Measurements from ENCODE around the gene EDDM3A.
A peak's percentile ranks its signal among the peaks of the same experiment; 100 is the strongest.
"Not testable (repeated sequence)": the region's sequence is repeated elsewhere in the genome, so short reads cannot be mapped to it uniquely, and the experiment has no call there.

The EDDM3A gene, protein sequence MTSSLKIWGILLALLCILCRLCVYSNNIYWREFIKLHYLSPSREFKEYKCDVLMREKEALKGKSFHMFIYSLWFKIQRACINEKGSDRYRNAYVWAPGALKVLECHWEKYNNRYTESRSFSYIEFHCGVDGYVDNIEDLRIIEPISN

DNA sequence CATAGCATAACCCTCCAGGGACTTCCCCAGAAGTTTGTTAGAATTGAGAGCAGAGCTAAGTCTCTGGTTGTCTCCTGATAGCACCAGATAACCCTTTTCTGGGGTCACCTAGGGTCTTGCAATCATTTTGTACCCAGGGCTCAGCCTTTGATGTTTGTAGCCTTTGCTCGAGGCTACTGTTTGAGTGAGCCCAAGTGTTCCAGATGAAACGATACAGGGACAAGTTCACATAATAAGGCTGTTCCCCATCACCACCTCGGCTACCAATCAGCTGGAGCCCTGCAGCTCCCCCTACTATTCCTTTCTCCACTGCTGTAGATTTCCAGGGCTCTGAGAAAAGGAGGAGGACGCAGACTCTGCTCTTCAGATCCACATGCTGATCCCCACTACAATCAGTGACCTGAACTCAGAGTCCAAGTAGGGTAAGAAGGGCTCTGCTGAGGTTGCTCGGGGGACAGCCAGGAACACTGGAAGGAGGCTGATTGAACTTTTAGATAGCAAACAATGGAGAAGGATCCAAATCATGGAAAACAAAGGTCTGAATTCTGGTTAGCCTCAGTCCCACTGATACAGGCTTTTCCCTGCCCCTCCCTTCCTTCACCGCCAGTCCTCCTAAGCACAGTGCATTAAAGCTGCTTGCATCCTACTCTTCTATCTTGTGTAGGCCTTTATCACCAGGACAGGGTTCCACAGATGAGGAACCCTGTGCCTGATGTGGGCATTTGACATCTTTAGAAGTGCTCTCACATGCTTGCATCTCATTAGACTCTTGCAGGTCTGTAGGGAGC, at the start of gene EDDM3A:
Gene EDDM3A (plus strand): TSS at position 317 of the 788 bp plus-strand sequence. CDS start 1,694 bp downstream, outside the sequence.
- no peak for DNase-seq

DNA sequence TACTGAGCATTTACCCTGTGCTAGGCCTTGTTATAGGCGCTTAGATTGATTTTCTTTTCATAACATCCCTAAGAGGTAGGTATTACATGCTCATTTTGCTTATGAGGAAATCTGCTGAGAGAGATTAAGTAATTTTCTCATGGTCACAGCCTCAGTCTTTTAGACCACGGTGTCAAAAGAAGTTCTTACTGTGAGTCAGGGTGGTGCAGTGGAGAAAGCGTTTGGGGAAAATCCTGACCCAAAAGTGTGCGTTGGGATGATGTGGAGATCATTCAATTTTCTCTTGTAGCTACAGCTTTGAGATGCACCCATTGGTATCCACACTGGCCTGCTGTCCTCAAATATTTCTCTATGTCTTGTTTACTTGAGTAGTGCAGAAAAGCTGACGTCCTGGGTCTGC, 48.9 kb upstream of the EDDM3A start:
- DNase-seq = no peak

DNA sequence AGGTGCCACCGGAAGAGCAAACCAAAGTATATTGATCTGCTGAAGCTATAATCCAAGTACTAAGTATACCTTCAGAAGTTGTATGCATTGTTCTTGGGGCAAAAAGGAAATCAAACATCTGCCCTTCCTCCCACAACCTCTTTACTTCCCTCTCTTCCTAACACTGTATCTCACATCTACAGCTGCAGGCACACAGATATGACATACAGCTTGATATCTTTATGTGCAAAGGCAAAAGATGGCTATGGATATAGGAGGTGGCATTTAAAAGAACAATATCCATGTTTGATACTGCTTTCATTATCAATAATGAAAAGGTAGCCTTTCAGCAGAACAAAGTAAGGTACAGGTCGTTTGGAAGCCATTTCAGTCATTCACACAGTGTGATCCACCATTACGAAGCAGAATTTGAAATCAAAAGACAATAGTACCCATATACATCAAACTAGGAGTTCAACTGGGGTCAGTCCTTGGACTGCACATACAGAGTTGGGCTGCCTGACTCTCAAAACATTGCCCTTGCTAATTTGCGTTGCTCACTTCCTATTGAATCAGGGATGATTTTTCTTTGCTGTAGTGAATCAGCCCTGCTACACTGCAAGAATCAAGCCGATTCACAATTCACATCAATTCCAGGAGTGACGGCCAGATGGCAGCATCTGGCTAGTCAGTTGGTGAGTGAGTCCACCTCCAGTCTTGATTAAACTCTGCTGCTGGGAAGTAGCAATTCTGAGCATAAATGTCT, 48.2 kb upstream of the EDDM3A start:
- DNase-seq = peak; percentile 67

DNA sequence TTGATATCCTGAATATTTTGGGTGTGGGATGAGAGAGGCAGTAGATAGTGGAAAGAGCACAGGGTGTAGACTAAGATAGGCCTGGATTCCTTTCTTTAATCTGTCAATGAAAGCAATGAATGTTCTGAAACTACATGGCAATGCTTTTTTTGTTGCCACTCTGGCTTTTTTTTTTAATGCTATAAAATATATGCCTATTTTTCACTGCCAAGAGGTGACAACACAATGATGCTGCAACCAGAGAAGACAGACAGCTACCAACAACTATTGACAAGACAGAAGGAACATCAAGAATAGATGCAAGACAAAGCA, 47.7 kb upstream of the EDDM3A start:
- no peak for DNase-seq

DNA sequence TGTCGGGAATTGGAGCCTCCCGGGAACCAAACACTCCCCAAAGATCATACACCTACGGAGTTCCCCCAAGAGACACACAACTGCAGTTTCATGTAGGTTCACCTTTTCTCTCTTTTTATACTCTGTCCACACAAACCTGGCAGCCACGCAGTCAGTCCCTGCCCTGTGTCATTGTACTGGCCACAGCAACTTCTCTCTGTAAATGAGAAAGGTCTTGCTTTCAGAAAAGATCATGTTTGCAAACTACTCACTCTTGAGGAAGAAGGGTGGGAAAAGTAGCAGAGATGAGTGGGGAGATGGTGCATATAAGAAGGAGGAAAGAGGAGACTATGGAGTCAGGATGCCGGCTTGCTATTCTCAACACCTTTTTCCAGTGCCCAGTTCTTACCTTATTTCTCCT, 46.8 kb upstream of the EDDM3A start:
- DNase-seq = no peak

DNA sequence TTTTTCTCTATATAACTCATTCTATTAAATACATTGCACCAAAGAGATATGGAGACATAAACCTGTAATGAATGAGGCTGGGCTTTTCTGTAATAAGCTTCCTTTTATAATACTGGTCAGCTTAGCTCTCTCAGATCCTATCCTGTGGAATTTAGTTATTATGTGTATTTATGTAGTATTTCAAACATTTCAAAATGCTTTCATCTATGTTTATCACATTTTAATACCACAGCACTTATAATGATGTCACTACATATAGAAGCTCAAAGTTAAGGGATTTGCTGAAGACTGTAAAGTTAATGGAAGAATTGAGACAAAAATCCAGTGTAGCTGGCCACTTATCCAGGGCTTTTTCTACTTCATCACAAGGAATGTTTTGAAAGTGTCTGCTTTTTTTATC, 45.8 kb upstream of the EDDM3A start:
- no peak for DNase-seq

DNA sequence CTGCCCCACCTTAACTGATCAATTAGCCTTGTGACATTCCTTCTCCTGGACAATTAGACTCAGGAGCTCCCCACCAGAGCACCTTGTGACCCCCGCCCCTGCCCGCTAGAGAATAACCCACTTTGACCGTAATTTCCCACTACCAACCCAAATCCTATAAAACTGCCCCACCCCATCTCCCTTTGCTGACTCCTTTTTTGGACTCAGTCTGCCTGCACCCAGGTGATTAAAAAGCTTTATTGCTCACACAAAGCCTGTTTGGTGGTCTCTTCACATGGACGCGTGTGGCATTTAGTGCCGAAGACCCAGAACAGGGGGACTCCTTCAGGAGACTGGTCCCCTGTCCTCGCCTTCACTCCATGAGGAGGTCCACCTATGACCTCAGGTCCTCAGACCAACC, 44.7 kb upstream of the EDDM3A start:
- not testable (repeated sequence) for DNase-seq

DNA sequence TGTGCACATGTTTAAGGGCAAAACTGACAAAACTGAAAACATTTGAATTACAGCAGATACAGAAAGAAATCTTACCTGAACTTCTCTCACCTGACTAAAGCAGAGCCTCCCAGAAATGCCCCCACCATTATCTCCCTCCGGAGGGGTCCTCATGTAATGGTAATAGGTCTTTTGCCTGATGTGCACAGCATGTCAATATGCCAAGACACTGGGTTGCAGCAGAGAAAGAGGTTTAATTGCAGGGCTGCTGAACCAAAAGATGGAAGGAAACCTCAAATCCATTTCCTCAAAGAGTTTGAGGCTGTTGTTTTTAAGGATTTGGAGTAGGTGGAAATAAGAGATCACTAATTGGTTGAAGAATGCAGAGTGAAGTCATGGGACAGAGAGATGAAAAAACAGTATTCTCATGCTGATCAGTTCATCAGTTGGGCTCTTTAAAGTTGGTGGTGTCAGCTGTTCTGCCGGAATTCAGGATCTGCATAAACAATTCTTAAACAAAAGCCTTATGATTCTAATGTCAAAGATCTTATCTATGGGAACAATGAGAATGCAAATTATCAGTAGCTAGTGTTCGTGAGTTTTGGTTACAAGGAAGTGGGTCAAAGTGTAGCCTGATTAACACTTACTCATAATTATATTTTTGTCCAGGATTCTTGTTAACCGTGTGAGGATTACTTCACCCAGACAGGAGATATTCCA, 38.9 kb upstream of the EDDM3A start:
- no peak for DNase-seq

DNA sequence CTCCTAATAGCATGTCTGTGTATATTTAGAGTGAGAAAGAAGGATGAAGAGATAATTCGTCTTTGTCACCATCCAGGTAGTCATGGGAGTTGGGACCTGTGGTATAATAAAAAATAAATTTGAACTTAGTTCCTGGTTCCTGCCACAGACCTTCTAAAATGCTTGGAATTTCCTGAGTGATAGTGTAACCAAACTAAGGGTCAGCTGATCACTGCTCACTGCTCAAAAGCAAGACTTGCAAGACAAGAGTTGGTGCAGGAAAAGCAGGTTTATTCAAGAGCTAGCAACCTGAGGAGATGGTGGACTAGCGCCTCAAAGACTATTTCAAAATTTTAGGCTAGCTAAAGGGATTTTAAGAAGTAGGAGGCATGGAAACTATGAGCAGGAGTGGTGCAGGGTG, 38.1 kb upstream of the EDDM3A start:
- DNase-seq = no peak

DNA sequence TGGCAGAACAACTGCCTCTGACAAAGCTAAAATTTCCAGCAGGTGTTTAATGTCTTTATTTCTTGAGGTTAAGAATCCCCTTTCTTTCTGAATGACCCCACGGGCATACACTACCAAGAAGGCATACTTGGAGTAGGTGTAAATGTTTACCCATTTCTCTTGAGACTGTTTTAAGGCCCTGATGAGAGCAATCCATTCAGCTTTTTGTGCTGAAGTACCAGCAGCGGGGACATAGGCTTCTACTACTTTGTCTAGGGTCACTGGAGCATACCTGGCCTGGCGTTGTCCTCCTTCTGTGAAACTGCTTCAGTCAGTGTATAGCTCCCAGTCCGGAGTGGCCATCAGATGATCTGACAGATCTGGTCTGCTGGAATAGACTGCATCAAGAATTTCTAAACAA, 34.4 kb upstream of the EDDM3A start:
- DNase-seq = no peak

DNA sequence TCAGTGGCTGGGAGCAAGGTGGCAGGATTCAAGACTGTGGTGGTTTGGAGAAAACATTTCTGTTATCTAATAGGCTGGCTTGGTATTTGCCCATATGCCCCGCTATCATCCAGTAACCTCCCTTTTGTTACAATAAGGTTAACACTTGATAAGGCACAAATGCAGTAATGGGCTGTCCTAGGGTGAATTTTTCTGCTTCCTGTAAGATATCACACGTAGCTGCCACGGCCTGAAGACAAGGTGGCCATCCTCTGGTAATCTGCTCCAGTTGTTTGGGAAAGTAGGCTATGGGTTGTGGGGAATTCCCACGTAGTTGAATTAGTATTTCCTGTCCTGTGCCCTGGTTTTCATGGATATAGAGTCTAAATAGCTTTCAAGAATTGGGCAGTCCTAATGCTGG, 34.0 kb upstream of the EDDM3A start:
- DNase-seq = no peak

DNA sequence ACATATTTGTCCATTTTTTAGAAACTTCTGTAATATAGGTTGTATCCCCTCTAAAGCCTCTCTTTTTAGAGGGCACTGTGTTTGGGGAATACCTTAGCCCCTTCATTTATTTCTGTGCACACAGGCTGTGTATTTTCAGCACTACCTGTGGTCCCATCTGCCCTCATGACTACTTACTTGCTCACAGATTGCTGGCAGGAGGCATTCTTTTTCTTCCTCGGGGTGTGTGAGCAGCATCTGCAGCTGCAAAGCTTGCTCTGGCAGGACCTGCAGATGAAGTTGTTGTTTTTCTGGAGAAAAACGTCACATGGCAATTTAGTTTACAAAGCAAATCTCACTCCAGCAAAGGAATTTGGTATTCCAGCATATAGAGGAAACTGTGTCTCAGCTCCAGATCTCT, 32.8 kb upstream of the EDDM3A start:
- DNase-seq = no peak

DNA sequence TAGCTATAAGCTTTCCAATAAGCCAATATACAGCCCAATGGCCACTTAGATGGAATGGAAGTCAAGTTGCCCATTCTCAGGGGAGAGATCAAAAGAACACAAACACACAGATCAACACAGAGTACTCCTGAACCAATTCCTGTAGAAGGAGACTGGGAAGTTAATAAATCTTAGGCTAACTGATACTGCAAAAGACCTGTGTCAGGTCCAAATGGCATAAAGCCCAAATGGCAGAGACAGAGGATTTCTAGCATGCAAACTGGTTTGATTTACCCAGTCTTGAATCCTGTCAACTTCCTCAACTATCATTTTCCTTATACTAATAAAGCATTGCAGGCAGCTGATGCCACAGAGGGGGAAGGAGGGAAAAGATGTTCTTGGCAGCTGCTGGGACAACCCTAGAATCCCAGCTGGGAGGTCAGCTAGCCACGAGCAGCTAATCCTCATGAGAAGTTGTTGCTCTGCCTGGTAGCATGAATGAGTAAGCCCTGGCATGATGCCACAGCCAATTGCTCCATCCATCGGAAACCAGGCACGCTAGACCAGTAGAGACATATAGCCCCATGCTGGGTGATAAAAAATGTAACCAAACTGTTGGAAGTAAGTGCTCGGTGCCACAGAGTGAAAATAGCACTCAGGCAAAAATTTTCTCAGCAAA, 31.0 kb upstream of the EDDM3A start:
- no peak for DNase-seq

DNA sequence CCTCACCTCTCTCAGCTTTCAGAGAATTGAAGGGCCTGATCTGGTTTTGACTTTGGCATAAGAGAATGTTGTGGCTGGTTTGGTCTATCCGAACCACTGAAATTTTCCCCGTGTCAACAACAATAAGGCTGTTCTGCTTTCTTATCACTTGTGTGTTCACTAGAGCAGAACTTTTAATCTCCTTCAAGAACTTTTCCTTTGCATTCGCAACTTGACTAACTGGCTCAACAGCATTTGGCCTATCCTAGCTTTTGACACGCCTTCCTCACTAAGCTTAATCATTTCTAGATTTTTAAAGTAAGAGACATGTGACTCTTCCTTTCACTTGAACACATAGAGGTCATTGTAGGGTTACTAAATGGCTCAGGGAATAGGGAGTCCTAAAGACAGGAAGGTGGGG, 25.9 kb upstream of the EDDM3A start:
- DNase-seq = no peak

DNA sequence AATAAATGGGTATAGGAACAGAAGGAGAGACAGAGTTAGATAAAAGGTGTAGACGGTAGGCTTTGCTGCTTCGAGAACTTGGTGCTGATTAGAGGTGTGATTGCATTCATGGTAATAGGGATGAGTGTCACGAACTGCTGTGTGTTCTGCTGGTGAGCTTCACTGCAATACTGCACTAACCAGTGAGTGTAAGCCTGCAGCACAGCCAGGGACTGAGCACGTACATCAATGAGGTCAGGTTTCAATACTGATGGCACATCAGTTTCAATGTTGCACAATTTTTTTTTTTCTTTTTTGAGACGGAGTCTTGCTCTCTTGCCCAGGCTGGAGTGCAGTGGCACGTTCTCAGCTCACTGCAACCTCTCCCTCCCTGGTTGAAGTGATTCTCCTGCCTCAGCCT, 24.9 kb upstream of the EDDM3A start:
- DNase-seq = no peak

DNA sequence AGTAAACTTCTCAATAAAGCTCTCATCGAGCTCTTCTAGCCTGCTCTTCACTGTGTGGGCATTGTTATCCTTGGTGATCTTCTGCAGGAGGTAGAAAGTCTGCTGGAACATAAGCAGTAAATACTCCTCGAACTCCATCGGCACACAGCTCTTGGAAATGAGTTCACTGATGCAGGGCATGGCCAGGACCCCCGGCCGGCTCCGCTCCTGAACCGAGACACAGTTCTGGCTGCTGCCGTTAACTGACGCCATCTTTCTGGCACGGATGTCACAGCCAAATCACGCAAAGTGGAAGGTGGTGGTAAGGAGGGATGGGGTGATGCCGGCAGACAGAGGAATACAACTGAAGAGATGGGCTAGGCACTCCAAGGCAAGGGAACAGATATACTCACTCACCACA, 23.7 kb upstream of the EDDM3A start:
- DNase-seq = no peak

DNA sequence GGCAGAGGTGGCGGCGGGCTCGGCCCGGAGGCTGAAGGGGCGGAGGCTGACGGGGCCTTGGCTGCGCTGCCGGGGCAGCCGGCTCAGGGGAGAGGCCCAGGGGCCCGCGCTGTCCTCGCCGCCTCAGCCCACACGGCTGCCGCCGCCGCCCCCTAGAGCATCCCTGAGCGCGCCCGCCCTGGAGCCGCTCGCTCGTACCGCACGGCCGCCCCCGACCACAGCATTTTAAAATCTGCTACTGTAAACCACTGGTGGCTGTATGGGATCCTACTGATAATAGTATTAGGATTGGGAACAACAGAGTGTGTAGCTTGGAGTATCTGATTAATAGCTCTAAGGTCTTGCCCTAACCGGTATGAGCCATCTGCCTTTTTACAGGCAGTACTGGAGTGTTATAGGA, 22.2 kb upstream of the EDDM3A start:
- DNase-seq = peak; percentile 51

DNA sequence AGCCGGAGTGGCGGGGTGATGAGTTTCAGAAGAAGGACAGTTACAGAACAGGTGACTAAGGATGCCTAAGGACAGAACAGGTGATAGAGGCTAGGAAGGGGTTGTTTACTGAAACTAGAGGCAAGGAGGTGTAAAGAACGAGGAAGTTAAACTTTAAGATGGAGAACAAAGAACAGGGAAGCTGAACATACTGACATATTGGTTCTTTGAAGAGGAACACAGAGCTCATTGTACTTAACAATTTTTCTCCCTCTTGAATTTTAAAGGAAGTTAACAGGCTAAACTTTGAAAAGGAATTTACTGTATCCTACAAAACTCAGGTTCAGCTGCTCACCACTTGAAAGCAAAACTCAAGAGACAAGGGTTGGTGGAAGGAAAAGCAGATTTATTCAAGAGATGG, 19.6 kb upstream of the EDDM3A start:
- not testable (repeated sequence) for DNase-seq

DNA sequence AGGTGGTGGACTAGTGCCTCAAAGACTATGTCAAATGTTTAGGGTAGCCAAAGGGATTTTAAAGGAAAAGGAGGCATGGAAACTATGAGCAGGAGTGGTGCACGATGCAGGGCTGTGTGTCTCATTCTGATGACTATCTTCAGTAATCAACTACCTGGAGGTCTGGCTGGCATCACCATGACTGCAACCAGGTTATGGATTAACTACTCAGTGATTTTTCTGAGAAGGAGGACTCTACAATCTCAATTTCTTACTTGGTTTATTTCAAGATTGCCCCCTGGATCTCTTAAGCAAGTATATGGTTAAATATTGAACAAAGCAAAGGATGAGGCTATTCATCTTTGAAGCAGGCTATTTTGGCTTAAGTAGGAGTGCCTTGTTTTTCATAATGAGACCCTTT, 19.2 kb upstream of the EDDM3A start:
- no peak for DNase-seq

DNA sequence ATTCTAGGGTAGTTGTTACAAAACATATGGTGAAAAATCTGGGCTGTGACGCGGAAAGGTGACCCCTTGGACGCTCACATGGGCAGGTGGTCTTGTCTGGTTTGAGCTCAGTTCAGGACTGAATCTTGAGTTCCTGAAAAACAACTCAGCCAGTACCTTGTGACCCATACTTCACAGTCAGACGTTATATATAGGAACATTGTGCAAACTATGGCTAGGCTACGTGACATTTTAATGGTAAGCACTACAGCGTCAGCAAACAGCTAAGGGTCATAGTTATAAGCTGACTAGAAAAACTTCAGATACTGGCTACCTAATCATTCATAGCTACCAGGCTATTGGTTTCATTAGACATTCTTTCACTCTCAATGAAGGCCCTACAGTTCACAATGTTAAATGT, 14.8 kb upstream of the EDDM3A start:
- DNase-seq = no peak

DNA sequence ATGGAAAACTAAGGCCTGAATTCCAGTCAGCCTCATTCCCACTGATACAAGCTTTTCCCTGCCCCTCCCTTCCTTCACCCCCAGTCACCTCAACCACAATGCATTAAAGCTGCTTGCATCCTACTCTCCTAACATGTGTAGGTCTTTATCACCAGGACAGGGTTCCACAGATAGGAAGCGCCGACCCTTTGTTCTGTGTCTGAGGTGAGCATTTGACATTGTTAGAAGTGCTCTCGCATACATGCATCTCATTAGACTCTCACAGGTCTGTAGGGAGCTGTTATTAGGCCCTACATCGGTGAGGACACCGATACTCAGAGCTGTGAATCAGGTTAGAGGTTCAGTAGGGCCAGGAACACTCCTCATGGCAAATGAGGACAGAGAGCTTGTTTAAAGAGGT, 13.2 kb upstream of the EDDM3A start:
- DNase-seq = peak; percentile 5

DNA sequence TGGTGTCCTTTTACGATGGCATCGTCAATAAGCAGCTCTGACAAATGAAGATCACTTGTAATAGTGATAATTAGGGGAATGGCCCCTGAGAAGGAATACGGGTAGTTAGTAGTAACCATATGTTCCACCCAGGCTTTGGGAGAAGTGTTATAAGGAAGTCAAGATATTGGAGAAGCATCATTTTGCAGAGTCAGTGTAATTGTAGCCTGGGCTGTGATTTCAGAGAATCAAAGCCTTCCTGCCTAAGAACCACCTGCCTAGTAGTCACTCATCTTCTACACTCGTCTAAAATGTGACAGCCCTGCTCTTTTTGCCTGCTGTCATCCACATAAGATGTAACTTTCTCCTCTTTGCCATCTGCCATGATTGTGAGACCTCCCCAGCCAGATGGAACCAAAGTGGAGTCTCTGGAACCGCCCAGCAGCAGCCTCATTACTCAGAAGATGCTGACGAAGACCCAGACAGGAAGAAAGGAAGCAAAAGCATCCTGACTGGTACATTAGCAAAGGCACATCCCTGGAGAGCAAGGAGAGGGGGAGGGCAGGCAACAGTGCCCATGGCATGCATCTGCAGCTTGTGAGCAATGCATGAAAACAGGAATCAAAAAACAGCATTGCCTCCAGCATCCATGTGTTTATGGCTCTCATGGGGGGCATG, 12.6 kb upstream of the EDDM3A start:
- DNase-seq = peak; percentile 52

Data from retina (tissue), 1 donor.